Measurements from ENCODE around the gene CDK13.

GRCh38 chr7:40033826-40034225 is 83.8 kb downstream of the CDK13 start:
- TF ChIP-seq LEF1 (IDR thresholded peaks at IDR 0.05) (no peak), ZNF830 (CRISPR knock-in tag; IDR thresholded peaks at IDR 0.05) (no peak), JUN (IDR thresholded peaks at IDR 0.05; ENCODE audit: borderline replicate concordance, low read depth, low read length) (no peak), JUN (CRISPR knock-in tag; IDR thresholded peaks at IDR 0.05; ENCODE audit: borderline replicate concordance) (no peak), POLR2AphosphoS5 (IDR thresholded peaks at IDR 0.05; ENCODE audit: control insufficient read depth, insufficient read depth, low read depth, low read length) (no peak), SRSF9 (IDR thresholded peaks at IDR 0.05; ENCODE audit: borderline replicate concordance, low read depth, low read length) (no peak), CREB5 (CRISPR knock-in tag; IDR thresholded peaks at IDR 0.05) (no peak)
